Sigmoid colon (tissue), 4 donors: ENCODE results near the gene EDC4.

Source experiments
- POLR2A ChIP-seq, 2 donors: fragments of 450-650 bp; IDR thresholded peaks; one replicate each; pipeline ENCODE4 v1.6.1; 2016; ENCODE audit warnings: antibody characterized with exemption in 2 of 2, mild to moderate bottlenecking in 2 of 2, moderate library complexity in 2 of 2
- POLR2AphosphoS5 ChIP-seq, 4 donors: sonication (generic); formaldehyde crosslinking; IDR thresholded peaks; one replicate each; pipeline ENCODE4 v1.6.1; 2017; ENCODE audit warnings: antibody characterized with exemption in 4 of 4

GRCh38 chr16:67871256-67871655, 1.6 kb upstream of the EDC4 start:
- TF ChIP-seq POLR2AphosphoS5 (IDR thresholded peaks at IDR 0.05) (no peak), POLR2A (IDR thresholded peaks at IDR 0.05) (no peak)
